Loucy (cell line): ENCODE results near the gene RHCE.
"Not testable (repeated sequence)": the region's sequence is repeated elsewhere in the genome, so short reads cannot be mapped to it uniquely, and the experiment has no call there.

Source experiments
- CTCF ChIP-seq: fragments of 200-600 bp; sonication (generic); conservative IDR thresholded peaks from 2 replicates; pipeline ENCODE4 v1.5.1; 2014; ENCODE audit warnings: mild to moderate bottlenecking, antibody characterized with exemption, low read length
- EZH2phosphoT487 ChIP-seq: fragments of 200-600 bp; IDR thresholded peaks from 2 replicates; pipeline ENCODE4 v1.6.1; 2018; ENCODE audit warnings: antibody characterized with exemption, mild to moderate bottlenecking, moderate library complexity, borderline replicate concordance

- not testable (repeated sequence) for TF ChIP-seq CTCF, EZH2phosphoT487
Observed at GRCh38 chr1:25322127-25322526, 98.5 kb downstream of the RHCE start.
